HG02970 (cell line): ENCODE measurements around the gene DNAH8.

ENCODE experiments used
- ATAC-seq: cut with Tn5 transposase; IDR thresholded peaks from one replicate; pipeline ENCODE4 v1.9.1; 2021; ENCODE audit warnings: mild to moderate bottlenecking, moderate library complexity, moderate number of reproducible peaks; ENCODE audit not compliant: unreplicated experiment, low FRiP score

The DNAH8 gene

DNA sequence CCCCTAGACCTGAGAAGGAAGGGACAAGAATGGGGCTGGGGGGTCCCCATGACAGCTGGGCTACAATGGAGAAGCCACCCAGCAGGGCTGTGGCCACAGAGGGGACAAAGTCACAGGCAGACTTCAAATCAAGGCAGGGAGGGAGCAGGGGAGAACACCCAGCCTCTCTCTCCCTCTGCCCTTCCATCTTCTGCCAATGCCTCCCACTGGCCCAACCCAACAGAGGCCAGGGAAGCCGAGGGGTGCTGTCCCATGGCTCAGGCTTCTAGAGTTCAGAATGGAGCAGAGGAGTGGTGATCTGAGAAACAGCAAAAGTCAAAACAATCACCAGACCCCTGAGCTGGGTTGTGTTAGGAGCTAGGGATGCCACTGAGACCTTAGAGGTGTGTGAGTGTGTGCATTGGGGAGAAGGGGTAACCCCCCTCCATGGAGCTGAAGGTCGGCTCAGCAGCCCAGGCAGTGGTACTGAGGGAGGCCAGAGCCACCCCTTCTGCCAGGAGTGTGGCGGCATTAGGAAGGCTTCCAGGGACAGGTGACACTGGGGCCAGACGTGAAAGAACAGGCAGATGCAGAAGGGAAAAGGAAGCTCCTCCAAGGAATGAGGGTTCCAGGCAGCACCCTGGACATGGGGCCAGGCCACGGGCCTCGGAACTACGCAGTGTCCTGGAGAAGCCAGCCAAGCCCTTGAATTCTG, 345.5 kb downstream of the DNAH8 start:
- no peak for ATAC-seq

DNA sequence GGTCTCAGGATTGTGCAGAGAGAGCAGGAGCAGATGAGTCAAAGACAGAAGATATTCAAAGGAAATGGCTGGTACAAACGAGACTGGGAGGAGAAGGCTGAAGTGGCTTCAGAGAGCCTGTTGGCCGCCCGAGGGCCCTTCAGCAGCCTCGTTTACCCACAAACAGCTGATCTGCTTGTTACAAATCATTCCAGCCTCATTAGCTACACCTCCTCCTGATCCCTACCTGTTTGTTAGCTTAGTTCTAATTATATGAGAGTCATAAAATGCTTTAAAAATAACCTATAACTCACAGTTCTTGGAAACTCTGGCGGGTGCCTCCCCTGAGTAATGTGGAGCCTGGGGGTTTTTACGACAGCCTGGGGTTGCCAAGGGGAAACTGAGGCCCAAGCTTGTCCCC, 346.1 kb downstream of the DNAH8 start:
- ATAC-seq, result no peak

DNA sequence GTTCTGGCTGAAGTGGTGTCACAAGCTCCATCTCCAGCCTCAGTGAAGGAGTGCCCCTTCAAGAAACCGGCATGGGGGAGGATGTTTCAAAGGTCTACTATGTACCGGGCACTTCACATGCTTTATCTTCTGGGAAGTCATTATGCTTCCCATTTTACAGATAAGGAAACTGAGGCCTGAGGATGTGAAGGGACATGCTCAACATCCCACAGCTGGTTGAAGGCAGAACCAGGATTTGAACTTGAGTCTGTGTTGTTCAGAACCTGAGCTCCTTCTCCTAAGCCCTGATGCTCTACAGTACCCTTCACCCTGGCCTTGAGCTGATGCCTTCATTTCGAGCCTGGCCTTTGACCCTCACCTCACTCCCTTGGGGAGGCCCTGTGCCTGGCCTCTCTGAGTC, 346.5 kb downstream of the DNAH8 start:
- no peak for ATAC-seq

DNA sequence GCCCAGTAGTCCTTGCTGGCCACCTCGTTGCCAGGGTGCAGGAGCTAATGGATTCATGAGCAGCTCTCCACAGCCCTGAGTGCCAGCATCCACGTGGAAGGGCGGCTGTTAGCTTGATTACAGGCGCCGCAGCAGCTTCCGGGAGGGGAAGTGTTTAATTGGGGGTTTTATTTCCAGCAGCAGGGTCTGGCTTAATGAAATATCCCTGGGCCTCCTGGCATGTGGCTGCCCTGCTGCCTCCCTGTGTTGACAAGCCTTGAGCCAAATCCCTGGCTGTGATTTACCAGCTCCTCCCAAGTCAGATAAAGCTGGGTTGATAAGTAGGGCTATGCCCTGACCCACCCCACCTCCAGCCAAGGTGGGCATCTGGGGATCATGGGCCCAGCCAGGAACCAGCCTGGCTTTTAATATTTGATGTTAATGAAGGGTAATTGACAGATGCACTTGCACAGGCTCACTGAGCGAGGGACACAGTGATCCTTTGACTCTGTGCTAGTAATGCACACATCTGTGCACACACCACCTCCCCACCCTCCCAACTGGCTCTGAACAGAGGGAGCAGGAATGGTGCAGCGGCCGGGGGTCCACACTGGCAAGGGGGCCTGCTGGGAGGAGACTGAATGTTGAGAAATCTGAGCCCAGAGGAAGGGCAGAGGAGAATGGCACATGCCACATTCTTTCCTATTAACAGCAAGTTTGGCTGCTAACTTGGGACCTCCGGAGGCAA, 347.1 kb downstream of the DNAH8 start:
- no peak for ATAC-seq

DNA sequence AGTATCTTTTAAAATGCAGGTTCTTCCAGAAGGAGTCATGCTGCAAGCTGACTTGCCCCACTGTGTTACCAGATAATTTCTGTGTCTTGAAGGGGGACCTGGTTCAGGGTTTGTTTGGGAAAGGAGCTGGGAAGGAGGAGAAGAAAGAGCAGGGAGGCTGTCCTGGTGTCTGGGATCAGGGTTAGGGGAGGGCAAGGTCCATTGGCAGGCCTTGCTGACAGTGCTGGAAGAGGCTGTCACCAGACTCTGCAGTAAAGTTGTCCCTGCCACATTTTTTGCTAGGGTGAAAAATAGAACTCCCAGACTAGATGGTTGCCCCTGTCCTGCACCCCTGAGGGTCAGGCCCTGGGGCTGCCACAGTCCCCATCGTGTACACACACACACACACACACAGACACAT, 348.4 kb downstream of the DNAH8 start:
- ATAC-seq, result no peak

DNA sequence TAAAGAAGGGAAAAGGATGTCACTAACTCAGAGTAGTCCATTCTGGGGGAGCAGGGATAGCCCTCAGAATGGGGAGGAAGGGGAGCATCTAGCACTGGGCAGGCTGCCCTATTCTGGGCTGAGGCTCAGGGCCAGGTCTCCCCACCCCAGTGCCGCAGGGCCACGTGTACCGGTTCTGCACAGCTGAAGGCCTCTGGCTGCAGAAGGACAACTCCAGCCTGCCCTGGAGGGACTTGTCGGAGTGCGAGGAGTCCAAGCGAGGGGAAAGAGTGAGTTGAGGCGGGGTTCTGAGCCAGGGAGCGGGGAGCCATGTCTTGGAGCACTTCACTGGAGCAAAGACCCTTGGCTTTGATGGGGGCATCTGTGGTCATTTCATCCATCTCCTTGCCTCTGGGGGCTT, 350.4 kb downstream of the DNAH8 start:
- ATAC-seq, result no peak

DNA sequence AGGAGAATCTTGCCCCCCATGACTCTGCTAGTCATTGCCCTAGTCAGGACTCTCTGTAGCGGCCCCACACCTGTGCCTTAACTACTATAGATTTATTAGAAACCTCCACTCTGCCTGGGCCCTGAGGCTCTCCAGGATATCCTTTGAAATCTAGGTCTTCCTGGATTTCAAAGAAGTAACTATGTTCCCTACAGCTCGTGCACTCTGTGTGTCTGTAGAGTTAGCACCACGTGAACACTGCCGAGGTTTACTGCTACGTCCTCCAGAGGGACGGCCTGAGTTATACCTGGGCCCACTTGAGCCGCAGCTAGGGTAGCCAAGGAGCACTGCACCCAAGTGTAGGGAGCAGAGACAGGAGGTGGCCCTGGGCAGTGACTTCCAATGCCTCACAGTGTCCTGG, 353.3 kb downstream of the DNAH8 start:
- no peak for ATAC-seq

DNA sequence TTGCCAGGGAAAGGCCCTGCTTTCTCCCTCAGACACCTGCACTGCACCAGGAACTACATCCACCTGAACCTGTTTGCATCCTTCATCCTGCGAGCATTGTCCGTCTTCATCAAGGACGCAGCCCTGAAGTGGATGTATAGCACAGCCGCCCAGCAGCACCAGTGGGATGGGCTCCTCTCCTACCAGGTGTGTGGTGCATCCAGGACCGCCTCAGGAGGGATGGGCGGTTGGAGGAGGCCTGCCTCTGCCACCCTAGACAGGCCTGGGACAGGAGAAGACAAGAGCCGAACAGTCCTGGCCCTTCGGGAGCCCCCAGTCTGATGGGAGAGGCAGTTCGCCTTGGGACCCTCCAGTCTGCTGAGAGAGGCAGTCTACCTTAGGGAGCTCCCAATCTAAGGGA, 357.7 kb downstream of the DNAH8 start:
- no peak for ATAC-seq

DNA sequence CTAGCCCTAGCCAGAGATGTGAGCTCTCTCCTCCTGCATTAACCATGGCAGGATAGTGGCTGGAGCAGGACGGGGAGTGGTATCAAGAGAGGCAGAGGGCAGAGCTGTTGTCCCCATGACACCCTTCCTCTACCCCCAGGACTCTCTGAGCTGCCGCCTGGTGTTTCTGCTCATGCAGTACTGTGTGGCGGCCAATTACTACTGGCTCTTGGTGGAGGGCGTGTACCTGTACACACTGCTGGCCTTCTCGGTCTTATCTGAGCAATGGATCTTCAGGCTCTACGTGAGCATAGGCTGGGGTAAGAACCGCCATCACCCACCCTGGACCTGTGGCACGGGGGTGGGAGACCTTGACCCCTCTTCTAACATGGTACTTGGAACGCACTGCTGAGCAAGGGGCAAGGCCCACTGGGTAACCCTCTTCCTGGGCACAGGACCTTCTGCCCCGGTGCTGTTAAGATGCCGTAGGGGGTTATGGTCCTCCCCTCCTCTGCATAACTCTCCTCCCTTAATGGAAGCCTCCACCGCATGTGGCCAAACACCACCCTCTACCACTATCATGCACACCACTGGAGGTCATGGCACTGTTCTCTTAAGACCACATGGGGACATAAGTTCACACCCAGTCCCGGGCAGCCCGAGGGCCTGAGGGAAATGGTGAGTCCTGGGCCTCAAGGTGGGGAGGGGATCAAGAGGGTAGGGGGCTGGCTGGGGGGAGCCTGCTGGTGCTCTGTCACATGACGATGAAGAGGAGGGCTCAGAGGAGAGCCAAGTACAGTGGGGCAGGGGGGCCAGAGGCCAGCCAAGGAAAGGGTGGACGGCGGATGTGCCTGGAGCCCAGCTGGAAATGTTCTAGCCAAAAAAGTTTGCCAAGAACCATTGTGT, 358.6 kb downstream of the DNAH8 start:
- ATAC-seq, result no peak

DNA sequence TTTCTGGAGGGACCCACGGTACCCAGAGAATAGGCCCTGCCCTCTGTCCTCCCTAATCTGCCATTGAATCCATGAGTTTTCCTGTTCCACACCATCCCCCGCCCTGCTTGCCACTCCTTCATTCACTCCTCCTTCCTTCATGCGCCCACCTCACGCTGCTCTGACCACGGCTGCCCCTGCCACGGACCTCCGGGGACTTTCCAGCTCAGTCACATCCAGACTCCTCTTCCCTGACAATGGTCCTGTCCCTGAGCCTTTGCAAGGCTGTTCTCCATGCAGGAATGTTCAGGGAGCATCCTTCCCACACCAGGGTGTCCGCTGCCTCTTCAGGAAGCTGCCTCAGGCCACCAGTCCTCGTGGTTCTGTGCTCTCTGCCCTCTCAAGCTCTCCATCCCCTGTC, 359.4 kb downstream of the DNAH8 start:
- ATAC-seq, result no peak

DNA sequence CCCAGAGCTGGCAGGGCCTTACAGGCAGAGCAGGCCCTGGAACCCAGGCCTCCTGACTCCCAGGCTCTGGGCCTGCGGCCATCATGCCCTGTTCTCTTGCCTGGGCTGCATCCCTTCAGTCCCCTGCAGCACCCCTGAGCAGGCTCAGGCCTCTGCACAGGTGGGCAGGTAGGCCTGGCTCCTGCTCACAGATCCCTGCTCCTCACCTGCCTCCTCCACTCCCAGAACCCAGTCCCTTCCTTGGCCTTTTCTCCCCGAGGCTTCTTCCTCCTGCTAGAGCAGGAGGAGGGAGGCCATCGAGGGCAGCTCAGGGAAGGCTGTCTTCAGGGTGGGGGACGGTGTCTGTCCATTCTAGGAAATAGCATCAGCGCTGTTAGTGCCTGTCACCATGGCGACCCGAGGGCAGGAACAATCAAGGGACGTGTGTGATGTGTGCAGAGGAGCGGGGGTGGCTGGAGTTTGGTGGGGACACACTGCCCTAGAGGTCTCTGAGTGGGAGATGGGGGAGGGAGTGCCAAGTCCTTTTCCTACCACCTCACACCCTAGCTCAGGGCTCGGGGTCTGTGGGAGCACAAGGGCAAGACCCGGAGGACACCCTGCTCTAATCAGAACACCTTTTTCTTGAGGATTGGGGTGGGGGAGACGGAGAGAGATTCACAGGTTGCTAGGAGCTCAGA, 360.0 kb downstream of the DNAH8 start:
- no peak for ATAC-seq

DNA sequence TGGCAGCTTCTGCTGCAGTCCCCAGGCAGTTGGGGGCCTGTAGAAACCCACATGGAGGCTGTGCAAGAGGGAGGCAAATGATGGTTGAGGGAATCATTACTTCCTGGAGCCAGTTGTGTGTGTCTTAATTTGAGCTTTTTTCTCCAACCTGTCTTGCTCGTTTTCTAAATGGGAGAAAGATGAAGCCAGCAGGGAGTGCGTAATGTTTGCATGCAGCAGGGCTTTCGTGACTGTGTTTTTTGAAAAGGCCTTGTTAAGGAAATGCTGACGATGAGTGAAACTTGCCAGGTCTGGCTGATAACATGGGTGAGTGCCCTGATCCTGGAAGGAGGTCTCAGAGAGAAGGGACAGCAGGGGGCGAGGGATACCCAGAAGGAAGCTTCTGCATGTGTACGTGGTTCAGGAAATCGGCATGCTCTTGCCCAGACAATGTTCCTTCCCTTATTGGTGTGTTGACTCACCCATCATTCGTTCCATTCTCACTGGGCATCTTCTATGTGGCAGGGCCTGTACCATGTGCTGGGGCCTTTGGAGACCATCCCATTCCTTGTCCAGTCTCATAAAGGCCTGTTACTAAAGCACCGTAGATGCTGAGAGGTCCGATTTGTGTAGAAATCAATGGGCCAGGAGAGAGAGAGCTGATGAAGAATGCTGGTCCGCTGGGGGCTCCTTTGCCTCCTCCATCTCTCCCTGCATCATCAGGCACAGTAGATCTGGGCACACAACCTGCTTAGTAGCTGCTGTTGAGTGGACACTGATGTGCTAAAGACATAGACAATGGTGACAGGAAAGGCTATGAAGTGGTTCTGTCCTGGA, 360.9 kb downstream of the DNAH8 start:
- no peak for ATAC-seq

DNA sequence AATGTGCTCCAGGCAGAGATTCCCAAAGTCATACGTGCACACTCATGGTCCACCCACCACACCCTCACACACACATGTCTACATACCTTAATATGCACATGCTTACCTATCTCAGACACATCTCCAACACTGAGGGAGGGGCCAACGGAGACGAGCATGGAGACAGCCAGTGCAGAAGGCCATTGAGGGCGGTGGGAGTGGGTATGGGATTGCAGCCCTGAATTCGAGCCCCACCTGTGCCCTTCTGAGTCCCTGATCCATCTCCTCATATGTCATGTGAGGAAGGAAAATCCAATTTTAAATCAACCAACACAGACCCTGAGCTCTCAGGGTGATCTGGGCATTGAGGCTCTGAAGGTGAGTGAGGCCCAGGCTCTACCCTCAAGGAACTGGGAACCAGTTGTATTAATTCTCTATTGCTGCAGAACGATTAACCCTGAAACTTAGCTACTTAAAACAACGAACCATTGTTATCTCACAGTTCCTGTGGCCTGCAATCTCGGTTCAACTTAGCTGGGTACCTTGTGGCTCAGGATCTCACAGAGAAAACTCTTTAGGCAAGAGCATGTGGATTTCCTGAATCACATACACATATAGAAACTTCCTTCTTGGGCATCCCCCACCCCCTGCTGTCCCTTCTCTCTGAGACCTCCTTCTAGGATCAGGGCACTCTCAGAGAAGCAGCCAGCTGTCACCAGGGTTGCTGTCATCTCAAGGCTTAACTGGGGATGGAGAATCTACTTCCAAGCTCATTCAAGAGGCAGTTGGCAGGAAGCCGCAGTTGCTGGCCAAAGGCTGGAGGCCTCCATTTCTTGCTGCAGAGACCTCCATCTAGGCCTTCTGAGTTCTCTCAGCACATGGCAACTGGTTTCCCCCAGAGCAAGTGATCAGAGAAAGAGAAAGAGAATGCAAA, 361.8 kb downstream of the DNAH8 start:
- no peak for ATAC-seq

DNA sequence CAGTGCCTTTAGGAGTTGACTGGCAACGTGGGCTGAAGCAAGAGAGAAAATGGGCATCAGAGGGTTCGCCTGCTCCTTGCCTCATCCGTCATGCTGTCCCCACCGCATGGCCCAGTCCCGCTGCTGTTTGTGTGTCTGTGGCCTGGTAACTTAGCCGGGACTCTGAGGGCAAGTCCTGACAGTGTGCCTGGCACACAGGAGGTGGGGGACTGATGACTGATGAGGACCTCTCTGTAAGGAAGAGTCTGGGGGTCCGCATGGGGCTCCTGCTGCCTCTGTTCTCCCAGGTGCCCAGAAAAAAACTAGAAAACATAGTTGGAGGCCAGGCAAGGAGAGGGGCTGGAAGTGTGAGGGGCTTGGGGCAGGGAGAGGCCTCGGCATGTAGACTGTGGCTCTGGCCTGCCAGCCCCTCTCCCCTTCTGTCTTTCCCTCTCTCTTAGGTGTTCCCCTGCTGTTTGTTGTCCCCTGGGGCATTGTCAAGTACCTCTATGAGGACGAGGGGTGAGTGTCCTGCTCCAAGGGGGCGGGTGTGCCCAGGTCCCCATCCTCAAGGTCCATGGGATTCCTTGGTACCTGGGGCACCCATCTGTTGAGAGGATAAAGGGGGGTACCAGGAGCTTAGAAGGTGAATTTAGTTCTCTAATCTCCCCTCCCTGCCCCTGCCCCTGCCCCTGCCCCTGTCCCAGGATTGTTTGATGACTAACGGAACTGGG, 362.9 kb downstream of the DNAH8 start:
- no peak for ATAC-seq

DNA sequence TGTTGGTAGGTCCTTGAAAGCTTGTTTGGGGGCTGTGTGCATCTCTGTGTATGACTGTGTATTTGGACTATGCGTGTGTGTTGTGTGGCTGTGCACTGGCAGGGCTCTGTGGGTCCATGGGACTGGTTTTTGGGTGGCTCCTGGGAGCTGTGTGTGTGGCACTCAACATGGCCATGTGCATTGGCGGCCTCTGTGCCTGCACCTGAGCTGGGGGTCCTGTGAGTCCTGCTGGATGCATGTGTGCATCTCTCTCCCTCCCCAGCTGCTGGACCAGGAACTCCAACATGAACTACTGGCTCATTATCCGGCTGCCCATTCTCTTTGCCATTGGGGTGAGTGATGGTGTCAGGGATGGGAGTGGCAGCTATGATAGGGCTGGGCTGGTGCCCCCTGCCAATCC, 363.6 kb downstream of the DNAH8 start:
- ATAC-seq, result no peak

DNA sequence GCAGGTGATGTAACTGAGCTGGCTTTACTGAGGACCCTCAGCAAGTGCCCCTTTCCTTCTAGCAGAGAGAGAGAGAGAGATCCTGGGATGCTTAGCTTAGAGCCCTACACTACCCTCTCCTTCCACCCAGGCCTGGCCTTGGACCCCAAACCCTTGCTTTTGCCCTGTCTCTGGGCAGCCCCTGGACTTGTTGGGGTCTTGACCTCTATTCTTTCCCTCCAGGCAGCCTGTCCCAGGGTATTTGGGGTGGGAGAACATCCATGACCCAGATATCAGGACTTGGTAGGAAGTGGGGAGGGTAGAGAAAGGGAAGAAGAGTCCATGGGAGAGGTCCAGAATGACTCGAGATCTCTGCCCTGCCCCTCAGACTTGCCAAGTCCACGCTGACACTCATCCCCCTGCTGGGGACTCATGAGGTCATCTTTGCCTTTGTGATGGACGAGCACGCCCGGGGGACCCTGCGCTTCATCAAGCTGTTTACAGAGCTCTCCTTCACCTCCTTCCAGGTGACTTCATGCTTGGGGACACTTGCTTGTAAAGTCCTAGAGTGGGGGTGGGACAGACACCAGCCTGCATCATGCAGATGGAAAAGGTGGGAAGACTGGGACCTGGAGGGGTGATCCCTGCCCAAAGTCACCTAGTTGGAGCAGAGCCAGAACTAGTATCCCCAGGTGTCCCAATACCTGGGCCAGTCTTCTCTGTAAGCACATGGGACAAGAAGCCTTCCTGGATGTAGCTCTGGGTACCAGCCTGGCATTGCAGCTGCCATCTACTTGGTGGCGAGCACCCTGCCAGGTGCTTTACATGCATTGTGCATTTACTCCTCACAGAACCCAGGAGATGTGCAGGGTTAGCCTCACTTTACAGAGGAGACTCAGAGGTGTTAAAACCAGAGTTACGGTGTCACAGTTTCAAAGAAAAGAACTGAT, 364.4 kb downstream of the DNAH8 start:
- ATAC-seq, result no peak
